Naive thymus-derived CD8-positive, alpha-beta T cell (primary cell): Measurements from ENCODE around the gene LRRC27. TPM values are rescaled to one million over a fixed set of nuclear protein-coding genes. Genes with fewer than 3 reads are reported as not detected.
A peak's percentile ranks its signal among the peaks of the same experiment; 100 is the strongest.
"Not testable (repeated sequence)": the region's sequence is repeated elsewhere in the genome, so short reads cannot be mapped to it uniquely, and the experiment has no call there.

ENCODE experiments used
- ATAC-seq, 2 donors: fragments of 150-1000 bp; cut with Tn5 transposase in 1 of 2; sonication (Bioruptor Pico), chemical (Tn5 transposase) in 1 of 2; 1 replicate in 1 of 2; 2 replicates in 1 of 2; pipeline ENCODE4 v1.10.0; 2021; ENCODE audit warnings: mild to moderate bottlenecking in 2 of 2, moderate library complexity in 2 of 2
- POLR2A ChIA-PET: fragments of 350-600 bp; sonication (Branson Sonifier 250); formaldehyde crosslinking; loops from one replicate; lab custom pipeline; 2021; ENCODE audit warnings: antibody characterized with exemption; lab: Charles Lee
- DNase-seq, 10 donors: peaks; one replicate each; pipeline versions ENCODE4 v3.0.0 to v3.0.0-alpha.2; 2020 to 2022
- H3K27ac Mint-ChIP-seq, 10 donors: one replicate each; pipeline ENCODE4 v1.8.0; 2020 to 2022; ENCODE audit warnings: mild to moderate bottlenecking in 10 of 10, mixed read lengths in 10 of 10, moderate library complexity in 4 of 10, inconsistent platforms in 1 of 10
- H3K27me3 Mint-ChIP-seq, 5 donors: one replicate each; pipeline ENCODE4 v1.8.0; 2021 to 2022; ENCODE audit warnings: mixed read lengths in 5 of 5
- H3K36me3 Mint-ChIP-seq, 3 donors: one replicate each; pipeline ENCODE4 v1.8.0; 2020 to 2022; ENCODE audit warnings: mixed read lengths in 3 of 3, mild to moderate bottlenecking in 2 of 3, inconsistent platforms in 1 of 3
- H3K4me1 Mint-ChIP-seq, 4 donors: one replicate each; pipeline ENCODE4 v1.8.0; 2021 to 2022; ENCODE audit warnings: mixed read lengths in 4 of 4
- H3K4me3 Mint-ChIP-seq, 10 donors: one replicate each; pipeline ENCODE4 v1.8.0; 2020 to 2022; ENCODE audit warnings: mild to moderate bottlenecking in 10 of 10, mixed read lengths in 10 of 10, moderate library complexity in 6 of 10, inconsistent platforms in 1 of 10
- H3K9me3 Mint-ChIP-seq, 9 donors: one replicate each; pipeline ENCODE4 v1.8.0; 2020 to 2022; ENCODE audit warnings: mixed read lengths in 9 of 9, mild to moderate bottlenecking in 3 of 9, inconsistent platforms in 1 of 9, moderate library complexity in 1 of 9
- polyA plus RNA-seq, 3 donors: library from polyadenylated mRNA; unstranded; fragments of 300-500 nt; fragmentation: Illumina TruSeq; gene quantifications; one replicate each; pipeline ENCODE4 v1.2.3, GENCODE V29; 2021
- total RNA-seq, 8 experiments: library from RNA in 2 of 8; stranded (reverse) in 2 of 8; gene quantifications; one replicate each; pipeline ENCODE4 v1.2.3 and lab custom pipeline; 2021 to 2026

Gene LRRC27
- total and polyA plus RNA-seq, 5 experiments from 2014 or later: 2.4 to 7.9 (median 4.7) TPM

DNA sequence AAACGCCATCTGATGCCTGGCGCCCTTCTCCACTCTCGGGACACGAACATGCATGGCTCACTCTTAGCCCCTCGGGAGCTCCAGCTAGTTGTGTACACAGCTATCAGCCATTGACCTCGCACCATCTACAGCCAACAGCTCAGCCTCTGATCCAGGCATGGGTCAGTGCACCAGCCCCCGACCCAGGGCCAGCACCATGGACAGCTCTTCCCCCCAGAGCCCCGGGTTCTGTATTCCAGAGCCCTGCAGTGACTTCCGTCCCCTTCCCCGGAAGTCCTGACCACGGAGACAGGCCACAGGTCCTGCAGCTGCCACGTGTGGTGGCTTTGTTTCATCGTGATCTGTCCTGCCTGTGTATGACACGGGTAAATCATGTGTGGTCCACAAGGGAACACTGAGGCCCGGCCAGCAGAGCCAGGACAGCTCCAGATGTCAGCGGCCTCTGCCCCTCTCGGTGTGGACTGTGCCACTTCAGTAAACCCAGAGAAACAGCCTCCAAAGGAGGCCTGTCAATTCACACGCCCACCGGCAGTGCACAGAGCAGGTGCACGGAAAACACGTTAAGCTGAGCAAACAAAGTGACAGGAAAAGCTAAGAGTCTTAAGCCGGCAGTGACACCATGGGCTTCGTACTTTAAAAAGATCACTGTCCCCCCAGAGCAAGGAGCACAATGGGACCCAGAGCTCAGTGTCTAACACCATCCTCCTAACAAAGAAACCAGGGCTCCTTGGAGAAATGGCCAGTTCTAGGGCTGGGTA is 37.3 kb upstream of the LRRC27 start:
- Mint-ChIP-seq H3K4me1 (peaks cover 8 to 13% (median 11%) of the 10 kb centered on the region in 4 donors), H3K4me3 (no peak overlapping the region), H3K27ac (no peak overlapping the region), H3K27me3 (peaks cover 0 to 2% (median 0%) of the 10 kb centered on the region in 5 donors), H3K36me3 (peaks cover 0 to 2% (median 0%) of the 10 kb centered on the region in 3 donors), H3K9me3 (no peaks in the 10 kb centered on the region)
- POLR2A ChIA-PET: no interaction called here
- DNase-seq (no peak), ATAC-seq (no peak)

DNA sequence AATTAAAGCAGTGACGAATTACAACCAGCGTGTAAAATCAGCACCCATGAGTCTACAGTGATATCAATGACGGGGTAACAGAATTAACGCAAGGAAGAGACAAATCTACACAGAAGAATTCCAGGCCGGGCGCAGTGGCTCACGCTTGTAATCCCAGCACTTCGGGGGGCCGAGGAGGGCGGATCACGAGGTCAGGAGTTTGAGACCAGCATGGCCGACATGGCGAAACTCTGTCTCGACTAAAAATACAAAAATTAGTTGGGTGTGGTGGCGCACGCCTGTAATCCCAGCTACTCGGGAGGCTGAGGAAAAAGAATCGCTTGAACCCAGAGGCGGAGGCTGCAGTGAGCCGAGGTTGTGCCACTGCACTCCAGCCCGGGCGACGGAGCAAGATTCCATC is 36.5 kb upstream of the LRRC27 start:
- H3K27ac Mint-ChIP-seq, DNase-seq, ATAC-seq, H3K27me3 Mint-ChIP-seq, H3K9me3 Mint-ChIP-seq, H3K4me3 Mint-ChIP-seq, H3K36me3 Mint-ChIP-seq, POLR2A ChIA-PET: not testable (repeated sequence)
- H3K4me1 Mint-ChIP-seq: peaks cover 8 to 13% (median 11%) of the 10 kb centered on the region in 4 donors

DNA sequence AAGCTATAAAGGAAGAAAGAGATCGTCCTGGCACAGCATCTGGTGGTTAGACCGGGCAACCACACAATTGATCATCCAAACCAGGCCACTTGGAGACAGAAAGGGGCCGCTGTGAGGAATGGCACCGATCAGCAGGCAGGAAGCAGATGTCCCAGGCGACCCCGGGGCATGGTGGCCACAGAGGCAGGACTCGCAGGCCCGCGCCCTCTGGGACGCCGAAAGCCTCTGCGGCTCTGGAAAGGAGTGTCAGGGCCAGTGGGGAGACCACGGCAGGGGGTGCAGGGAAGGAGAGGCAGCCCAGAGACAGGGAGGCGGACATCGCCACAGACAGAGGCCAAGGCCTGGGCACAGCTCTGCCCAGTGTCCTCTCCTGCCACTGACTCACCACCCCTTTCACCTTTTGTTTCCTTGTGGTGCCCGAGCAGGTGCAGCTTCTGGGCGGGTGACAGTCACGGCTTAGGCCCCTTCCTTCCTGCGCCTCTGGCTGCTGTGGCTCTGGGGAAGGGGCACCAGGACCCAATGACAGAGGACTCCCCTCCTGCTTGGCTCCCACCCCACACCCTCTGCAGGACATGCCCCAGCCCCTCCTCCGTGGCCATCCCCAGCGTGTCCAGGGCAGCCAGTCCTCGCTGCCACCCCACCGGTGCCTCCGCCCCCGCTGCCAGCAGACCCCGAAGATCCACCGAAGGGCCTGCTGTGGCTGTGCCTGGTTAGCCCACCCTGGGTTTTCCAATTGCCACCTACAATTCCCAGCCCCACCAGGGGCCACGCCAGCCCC is 35.1 kb upstream of the LRRC27 start:
- peak overlapping the region in 2 of 10 donors; percentile 43 to 56 for H3K27ac Mint-ChIP-seq
- H3K36me3 Mint-ChIP-seq: peaks cover 0 to 2% (median 0%) of the 10 kb centered on the region in 3 donors
- peaks cover 8 to 14% (median 11%) of the 10 kb centered on the region in 4 donors for H3K4me1 Mint-ChIP-seq
- POLR2A ChIA-PET: no interaction called here
- no peaks in the 10 kb centered on the region for H3K9me3 Mint-ChIP-seq
- H3K4me3 Mint-ChIP-seq: no peak overlapping the region
- H3K27me3 Mint-ChIP-seq: peaks cover 0 to 2% (median 0%) of the 10 kb centered on the region in 5 donors
- no peak for ATAC-seq
- DNase-seq: peak in 1 of 10 donors; percentile 56

DNA sequence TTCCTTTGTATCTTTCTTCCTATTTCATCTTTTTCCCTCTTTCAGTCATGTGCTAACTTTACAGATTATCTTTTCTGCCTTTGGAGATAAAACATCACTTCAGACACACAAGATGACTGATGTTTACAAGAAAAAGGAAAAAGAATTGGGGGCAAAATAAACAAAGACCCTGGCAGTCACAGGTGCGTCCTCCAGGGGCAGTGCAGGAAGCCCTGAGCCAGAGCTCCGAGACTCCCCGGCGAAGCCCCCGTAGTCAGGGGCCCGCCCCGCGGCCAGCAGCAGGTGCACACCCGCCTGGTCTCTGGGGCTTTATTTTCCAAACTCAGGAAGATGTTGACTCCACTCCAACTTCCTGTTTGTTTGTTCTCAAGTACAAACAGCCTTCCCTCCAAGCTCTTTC is 34.5 kb upstream of the LRRC27 start:
- Mint-ChIP-seq H3K36me3 (peaks cover 0 to 2% (median 0%) of the 10 kb centered on the region in 3 donors), H3K9me3 (no peaks in the 10 kb centered on the region), H3K27ac (peak overlapping the region in 2 of 10 donors; percentile 56 to 69), H3K27me3 (peaks cover 0 to 2% (median 0%) of the 10 kb centered on the region in 5 donors), H3K4me1 (peaks cover 8 to 12% (median 11%) of the 10 kb centered on the region in 4 donors), H3K4me3 (no peak overlapping the region)
- DNase-seq: peak in 2 of 10 donors; percentile 8 to 50
- POLR2A ChIA-PET: no interaction called here
- peak; percentile 47 to 61 for ATAC-seq

DNA sequence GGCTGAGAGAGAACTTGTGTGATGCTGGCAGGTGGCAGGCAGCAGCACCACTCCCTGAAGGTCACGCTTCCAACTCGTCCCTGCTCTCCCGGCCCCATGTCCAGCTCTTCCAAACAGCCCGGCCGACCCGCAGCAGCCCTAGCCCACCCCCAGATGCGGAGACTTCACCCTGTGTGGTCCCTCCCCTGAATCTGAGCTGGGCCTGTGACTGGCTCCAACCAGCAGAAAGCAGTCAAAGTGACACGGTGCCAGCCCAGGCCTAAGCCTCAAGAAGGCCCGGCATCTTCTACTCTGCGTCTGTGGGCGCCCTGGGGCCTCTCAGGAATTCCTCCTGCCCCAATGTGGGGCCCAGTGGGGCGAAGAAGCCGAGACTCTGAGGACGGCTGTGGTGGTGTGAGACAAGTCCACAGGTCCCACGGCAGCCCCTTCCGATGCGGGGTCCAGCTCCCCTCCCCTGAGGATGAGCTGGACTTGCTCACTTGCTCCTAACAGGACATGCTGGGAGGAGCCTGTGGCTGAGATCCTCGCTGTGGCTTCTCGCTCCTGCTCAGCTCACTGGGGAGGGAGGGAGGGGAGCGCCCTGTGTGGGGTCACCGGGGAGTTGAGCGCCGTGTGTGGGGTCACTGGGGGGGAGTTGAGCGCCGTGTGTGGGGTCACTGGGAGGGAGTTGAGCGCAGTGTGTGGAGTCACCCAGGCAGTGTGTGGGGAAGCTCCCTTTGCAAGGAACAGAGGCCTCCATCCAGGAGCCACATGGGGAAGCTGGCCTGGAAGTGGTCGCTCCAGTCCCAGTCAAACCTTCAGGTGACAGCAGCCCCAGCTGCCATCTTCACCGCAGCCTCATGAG is 33.7 kb upstream of the LRRC27 start:
- Mint-ChIP-seq H3K27ac (no peak overlapping the region), H3K36me3 (peaks cover 0 to 2% (median 0%) of the 10 kb centered on the region in 3 donors), H3K4me3 (no peak overlapping the region), H3K9me3 (no peaks in the 10 kb centered on the region), H3K27me3 (peaks cover 0 to 2% (median 0%) of the 10 kb centered on the region in 5 donors), H3K4me1 (peaks cover 8 to 13% (median 12%) of the 10 kb centered on the region in 4 donors)
- DNase-seq (peak in 1 of 10 donors; percentile 58), ATAC-seq (no peak)
- POLR2A ChIA-PET: interaction anchor here (0.5 kb wide), 1 partner anchor 1172 kb away, joined by 3 read pairs; no protein-coding TSS in a partner anchor

DNA sequence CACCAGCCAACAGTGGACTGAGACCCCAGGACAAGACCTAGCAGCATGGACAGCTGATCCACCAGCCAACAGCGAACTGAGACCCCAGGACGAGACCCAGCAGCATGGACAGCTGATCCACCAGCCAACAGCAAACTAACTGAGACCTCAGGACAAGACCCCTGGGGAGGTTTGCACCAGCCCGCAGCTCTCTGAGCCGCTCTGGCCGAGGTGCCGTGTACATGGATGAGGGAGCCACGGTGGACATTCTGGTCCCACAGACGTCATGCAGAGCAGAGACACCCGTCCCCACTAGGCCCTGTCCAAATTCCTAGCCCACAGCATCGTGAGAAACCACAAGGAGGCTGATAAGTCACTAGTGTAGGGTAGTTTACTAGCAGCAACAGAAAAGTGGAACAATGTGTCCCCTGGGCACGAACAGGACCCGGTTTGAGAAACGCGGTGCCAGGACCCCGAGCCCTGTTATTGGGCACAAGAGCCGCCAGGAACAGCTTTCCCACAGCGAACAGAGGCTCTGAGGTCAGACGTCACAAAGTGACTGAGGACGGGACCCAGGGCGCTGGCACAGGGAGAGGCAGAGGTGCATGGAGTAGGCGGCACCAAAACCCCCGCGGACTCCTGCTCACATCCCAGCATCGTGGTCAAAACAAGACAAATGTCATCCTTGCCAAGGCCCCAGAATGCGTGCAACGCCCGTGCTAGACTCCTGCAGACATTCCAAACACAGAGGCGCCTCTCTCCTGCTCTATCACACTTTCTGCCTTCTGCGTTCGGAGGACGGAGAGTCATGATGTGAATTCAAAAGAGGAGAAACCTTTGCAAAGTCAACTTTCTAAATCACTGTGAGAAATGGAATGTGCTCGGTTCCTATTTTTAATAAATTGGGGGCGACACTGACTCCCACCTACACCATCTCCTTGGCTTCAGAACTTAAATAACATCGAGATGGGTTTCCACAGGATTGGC is 32.3 kb upstream of the LRRC27 start:
- POLR2A ChIA-PET: no interaction called here
- H3K36me3 Mint-ChIP-seq: peaks cover 0 to 2% (median 0%) of the 10 kb centered on the region in 3 donors
- no peak overlapping the region for H3K4me3 Mint-ChIP-seq
- peak in 1 of 10 donors; percentile 35 for DNase-seq
- H3K27ac Mint-ChIP-seq: peak overlapping the region in 1 of 10 donors; percentile 51
- peaks cover 8 to 13% (median 11%) of the 10 kb centered on the region in 4 donors for H3K4me1 Mint-ChIP-seq
- H3K27me3 Mint-ChIP-seq: peaks cover 0 to 2% (median 0%) of the 10 kb centered on the region in 5 donors
- no peaks in the 10 kb centered on the region for H3K9me3 Mint-ChIP-seq
- no peak for ATAC-seq

DNA sequence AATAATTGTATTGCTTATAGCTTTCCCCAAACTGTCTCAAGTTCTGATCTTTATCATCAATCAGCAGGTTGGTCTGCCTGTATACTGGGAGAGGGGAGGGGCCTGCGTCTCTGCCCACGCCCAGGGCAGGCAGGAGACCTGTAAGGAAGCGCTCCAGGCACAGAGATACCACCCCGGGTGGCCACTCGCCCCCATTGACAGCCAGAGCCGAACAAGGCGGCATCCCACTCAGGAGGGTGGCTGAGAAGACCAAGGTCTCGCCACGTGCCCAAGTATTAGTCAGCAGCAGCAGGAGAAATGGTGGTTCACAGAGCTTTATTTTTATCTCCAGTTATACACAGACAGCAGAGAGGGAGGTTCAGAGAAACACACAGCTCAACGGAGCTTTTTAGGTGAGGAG is 31.4 kb upstream of the LRRC27 start:
- peaks cover 0 to 2% (median 0%) of the 10 kb centered on the region in 3 donors for H3K36me3 Mint-ChIP-seq
- POLR2A ChIA-PET: no interaction called here
- H3K4me3 Mint-ChIP-seq: no peak overlapping the region
- peaks cover 0 to 2% (median 0%) of the 10 kb centered on the region in 5 donors for H3K27me3 Mint-ChIP-seq
- ATAC-seq (no peak), DNase-seq (no peak)
- no peaks in the 10 kb centered on the region for H3K9me3 Mint-ChIP-seq
- H3K27ac Mint-ChIP-seq: peak overlapping the region in 1 of 10 donors; percentile 51
- H3K4me1 Mint-ChIP-seq: peaks cover 8 to 13% (median 11%) of the 10 kb centered on the region in 4 donors

DNA sequence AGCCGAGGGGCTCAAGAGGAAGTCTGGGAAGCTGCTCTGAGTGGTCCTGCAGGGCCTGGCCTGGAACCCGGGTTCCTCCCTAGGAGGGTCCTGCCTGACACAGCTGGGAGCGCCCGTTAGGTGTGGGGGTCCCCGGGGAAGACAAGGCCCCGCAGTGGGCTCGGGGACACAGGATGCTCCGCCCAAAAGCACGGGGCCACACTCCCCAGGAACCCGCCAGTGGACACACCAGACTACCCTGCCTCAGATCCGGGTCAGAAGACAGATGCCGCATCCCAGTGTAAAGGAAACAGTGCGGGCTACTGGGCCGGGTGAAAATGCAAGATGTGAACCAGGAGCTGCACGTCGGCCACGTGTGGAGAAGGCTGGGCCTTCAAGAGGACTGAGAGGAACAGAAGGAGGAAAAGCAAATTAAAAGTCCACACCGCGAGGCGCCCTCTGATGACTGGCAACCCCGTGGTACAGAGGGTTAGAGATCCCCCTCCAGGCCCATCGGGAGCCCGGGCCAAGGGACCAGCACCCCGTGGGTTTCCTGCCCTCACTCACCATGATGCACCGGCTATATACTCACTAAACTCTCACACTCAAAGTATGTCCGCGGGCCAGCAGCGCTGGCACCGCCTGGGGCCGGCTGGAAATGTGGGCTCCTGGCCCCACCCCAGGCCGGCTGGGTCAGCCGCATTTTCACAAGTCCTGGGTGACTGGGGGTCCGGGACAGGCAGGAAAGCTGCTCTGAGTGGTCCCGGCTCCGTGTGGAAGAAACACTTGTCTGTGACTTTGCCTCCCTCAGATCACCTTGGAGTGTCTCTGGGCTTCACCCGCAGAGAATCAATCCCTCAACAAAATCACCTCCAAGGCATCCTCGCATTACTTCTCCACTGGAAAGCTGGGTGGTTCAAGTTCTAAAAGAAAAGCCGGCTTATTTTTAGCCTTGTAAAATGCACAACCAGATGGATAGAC is 30.3 kb upstream of the LRRC27 start:
- Mint-ChIP-seq H3K4me1 (peaks cover 11 to 21% (median 16%) of the 10 kb centered on the region in 4 donors), H3K4me3 (peak overlapping the region in 1 of 10 donors; percentile 29), H3K9me3 (no peaks in the 10 kb centered on the region), H3K36me3 (no peaks in the 10 kb centered on the region), H3K27ac (no peak overlapping the region), H3K27me3 (peaks cover 0 to 2% (median 0%) of the 10 kb centered on the region in 5 donors)
- DNase-seq: peak in 1 of 10 donors; percentile 45
- POLR2A ChIA-PET: no interaction called here
- no peak for ATAC-seq

DNA sequence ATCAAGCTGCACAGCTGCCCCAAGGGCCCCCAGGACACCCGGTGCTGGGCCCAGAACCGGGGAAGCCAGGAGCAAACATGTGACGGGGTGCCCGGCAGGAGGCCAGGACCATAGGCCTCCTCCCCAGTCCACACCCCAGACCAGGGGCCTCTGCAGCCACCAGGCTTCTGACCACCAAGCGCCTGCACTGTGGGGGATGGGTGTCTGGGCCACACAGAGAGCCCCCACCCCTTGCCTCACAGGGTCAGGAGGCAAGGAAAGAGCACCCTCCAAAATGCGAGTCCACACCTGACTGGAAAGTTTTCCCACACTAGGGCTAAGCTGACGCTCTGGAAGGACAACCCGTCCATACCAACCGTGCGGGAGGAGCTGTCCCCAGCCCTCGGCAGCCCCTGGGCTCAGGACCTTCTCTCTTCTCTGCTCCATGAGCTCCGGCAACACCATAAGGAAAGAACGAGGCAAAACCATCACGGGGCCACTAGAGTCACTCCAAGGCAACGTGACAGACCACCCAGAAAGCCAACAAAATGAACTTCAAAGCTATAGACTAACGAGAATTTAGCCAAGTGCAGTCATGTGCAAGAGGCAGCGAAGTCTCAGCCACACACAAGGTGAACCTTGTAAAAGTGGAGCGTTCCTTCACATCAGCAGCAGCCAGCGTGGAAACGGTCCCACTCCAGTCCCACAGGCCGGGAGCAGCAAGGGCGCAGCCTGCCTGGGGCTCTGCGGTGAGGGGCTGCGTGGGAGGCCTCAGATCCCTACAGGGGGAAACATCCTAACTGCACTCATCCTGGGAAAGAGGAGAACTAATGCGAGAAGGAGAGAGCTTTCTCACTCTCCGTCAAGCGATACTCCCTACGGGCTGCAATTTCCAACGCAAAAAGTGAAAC is 29.3 kb upstream of the LRRC27 start:
- no peak overlapping the region for H3K27ac Mint-ChIP-seq
- no peak for ATAC-seq
- no peaks in the 10 kb centered on the region for H3K27me3 Mint-ChIP-seq
- POLR2A ChIA-PET: no interaction called here
- H3K4me3 Mint-ChIP-seq: no peak overlapping the region
- DNase-seq: no peak
- H3K4me1 Mint-ChIP-seq: peaks cover 12 to 20% (median 15%) of the 10 kb centered on the region in 4 donors
- H3K36me3 Mint-ChIP-seq: no peaks in the 10 kb centered on the region
- H3K9me3 Mint-ChIP-seq: no peaks in the 10 kb centered on the region
